Breast epithelium (tissue), 4 donors: ENCODE measurements around the gene KLF15. TPM values are rescaled to one million over a fixed set of nuclear protein-coding genes. Genes with fewer than 3 reads are reported as not detected.

Source experiments
- DNase-seq, 2 donors: peaks; one replicate each; pipeline ENCODE4 v3.0.0-alpha.2; 2019; ENCODE audit warnings: low spot score in 2 of 2
- H3K27ac ChIP-seq, 2 donors: fragments of 200-600 bp; sonication (generic) in 1 of 2; one replicate each; pipeline ENCODE4 v1.5.1; 2016 to 2019; ENCODE audit warnings: mild to moderate bottlenecking in 1 of 2
- H3K27me3 ChIP-seq, 2 donors: fragments of 200-600 bp; sonication (generic) in 1 of 2; one replicate each; pipeline versions ENCODE4 v1.5.1 to v1.6.0; 2017 to 2019; ENCODE audit warnings: control low read depth in 1 of 2, mild to moderate bottlenecking in 1 of 2
- H3K36me3 ChIP-seq: fragments of 200-600 bp; one replicate; pipeline ENCODE4 v1.5.1; 2019
- H3K4me1 ChIP-seq, 2 donors: fragments of 200-600 bp; sonication (generic); one replicate each; pipeline ENCODE4 v1.5.1; 2016 to 2019; ENCODE audit warnings: control low read depth in 1 of 2
- H3K4me3 ChIP-seq, 3 donors: fragments of 200-600 bp; sonication (generic); 1 replicate in 2 of 3; 2 replicates in 1 of 3; pipeline ENCODE4 v1.5.1; 2016 to 2019; ENCODE audit warnings: mild to moderate bottlenecking in 3 of 3, moderate library complexity in 2 of 3
- H3K9me3 ChIP-seq, 2 donors: fragments of 200-600 bp; sonication (generic) in 1 of 2; one replicate each; pipeline ENCODE4 v1.5.1; 2016 to 2019; ENCODE audit warnings: control low read depth in 1 of 2
- POLR2A ChIP-seq: fragments of 450-650 bp; IDR thresholded peaks from one replicate; pipeline ENCODE4 v1.6.1; 2016; ENCODE audit warnings: antibody characterized with exemption, mild to moderate bottlenecking, moderate library complexity
- POLR2AphosphoS5 ChIP-seq, 3 donors: sonication (generic); formaldehyde crosslinking; IDR thresholded peaks; one replicate each; pipeline ENCODE4 v1.6.1; 2017; ENCODE audit warnings: antibody characterized with exemption in 3 of 3
- intact Hi-C: fragments of 100-400 bp; cut with DNase I; formaldehyde crosslinking; loops from one replicate; pipeline ENCODE4 v1.15.1; 2023; ENCODE audit warnings: low total_unique reads
- total RNA-seq, 3 donors: library from RNA; depleted of rRNA; stranded (reverse); fragments of >200 nt; gene quantifications; one replicate each; pipeline ENCODE4 v1.1.0, GENCODE V29; 2016
- TF ChIP-seq, protein P1 (sequence below), 3 donors: fragments of 450-650 bp; IDR thresholded peaks; one replicate each; pipeline ENCODE4 v1.5.1; 2016 to 2017; ENCODE audit warnings: antibody characterized with exemption in 3 of 3, mild to moderate bottlenecking in 3 of 3, moderate library complexity in 3 of 3

Gene KLF15
- total RNA-seq, 3 donors from 2014 or later: 36.3 to 129 (median 44.2) TPM

DNA sequence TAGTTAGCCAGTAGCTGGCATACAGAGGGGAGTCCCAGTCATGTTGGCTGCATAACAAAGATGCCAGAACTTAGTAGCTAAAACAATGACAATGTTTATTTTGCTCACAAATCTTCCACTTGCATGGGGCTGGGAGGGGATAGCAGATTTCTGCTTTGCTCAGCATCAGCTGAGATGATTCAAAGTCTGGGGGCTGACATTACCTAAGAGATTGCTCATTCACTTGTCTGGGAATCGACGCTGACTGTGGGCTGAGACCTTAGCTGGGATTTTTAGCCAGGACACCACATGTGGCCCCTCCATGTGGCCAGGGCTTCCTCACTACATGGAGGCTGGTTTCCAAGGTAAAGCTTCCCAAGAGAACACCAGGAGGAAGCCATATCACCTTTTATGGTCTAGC is 24.8 kb upstream of the KLF15 start:
- H3K36me3 ChIP-seq: no peaks in the 10 kb centered on the region
- no peaks in the 10 kb centered on the region for H3K9me3 ChIP-seq
- no peak for DNase-seq
- H3K27ac ChIP-seq: no peak overlapping the region
- no peak overlapping the region for H3K4me3 ChIP-seq
- TF ChIP-seq POLR2A: no peak
- TF ChIP-seq, protein P1, sequence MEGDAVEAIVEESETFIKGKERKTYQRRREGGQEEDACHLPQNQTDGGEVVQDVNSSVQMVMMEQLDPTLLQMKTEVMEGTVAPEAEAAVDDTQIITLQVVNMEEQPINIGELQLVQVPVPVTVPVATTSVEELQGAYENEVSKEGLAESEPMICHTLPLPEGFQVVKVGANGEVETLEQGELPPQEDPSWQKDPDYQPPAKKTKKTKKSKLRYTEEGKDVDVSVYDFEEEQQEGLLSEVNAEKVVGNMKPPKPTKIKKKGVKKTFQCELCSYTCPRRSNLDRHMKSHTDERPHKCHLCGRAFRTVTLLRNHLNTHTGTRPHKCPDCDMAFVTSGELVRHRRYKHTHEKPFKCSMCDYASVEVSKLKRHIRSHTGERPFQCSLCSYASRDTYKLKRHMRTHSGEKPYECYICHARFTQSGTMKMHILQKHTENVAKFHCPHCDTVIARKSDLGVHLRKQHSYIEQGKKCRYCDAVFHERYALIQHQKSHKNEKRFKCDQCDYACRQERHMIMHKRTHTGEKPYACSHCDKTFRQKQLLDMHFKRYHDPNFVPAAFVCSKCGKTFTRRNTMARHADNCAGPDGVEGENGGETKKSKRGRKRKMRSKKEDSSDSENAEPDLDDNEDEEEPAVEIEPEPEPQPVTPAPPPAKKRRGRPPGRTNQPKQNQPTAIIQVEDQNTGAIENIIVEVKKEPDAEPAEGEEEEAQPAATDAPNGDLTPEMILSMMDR (IDR thresholded peaks at IDR 0.05): no peak
- TF ChIP-seq POLR2AphosphoS5 (IDR thresholded peaks at IDR 0.05): no peak
- H3K4me1 ChIP-seq: no peaks in the 10 kb centered on the region
- no peaks in the 10 kb centered on the region for H3K27me3 ChIP-seq
- intact Hi-C loops: no loop called here

DNA sequence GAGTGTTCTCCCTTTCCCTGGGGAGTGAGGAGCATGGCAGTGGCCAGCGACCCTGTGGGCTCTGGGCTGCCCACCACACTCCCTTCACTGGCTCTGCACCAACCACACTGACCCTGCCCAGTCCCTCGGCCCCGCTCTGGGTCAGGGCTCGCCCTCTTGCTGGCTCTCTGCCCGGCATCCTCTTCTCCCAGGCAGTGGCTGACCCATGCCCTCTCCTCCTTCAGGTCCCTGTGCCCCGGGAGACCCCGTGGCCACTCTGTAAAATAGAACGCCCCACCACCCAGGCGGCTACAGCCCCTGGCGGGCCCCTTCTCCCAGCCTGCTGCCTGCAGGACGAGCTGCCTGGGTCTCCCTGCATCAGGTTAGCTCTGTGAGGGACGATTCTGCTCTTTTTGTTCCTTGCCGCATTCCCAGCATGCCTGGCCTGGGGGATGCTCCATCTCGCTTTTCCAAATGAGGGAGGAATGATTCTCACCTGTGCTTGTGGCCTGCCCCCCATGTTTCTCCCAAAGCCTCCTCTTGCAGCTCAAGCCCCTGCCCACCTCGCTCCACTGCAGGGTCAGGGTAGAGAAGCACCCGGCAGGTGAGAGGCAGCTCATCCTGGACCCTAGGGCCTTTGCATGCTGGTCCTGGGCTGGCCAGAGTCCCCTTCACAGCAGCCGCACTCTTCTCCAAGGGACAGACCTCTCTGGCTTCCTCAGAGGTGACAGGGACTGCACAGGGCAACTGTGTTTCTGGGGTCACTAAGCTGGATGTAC is 23.0 kb upstream of the KLF15 start:
- no peaks in the 10 kb centered on the region for H3K27me3 ChIP-seq
- no peak for DNase-seq
- intact Hi-C loops: no loop called here
- no peak overlapping the region for H3K4me3 ChIP-seq
- H3K36me3 ChIP-seq: no peaks in the 10 kb centered on the region
- H3K27ac ChIP-seq: no peak overlapping the region
- H3K4me1 ChIP-seq: no peaks in the 10 kb centered on the region
- TF ChIP-seq, protein P1 (IDR thresholded peaks at IDR 0.05): no peak
- TF ChIP-seq POLR2A: no peak
- TF ChIP-seq POLR2AphosphoS5 (IDR thresholded peaks at IDR 0.05): no peak
- H3K9me3 ChIP-seq: no peaks in the 10 kb centered on the region

DNA sequence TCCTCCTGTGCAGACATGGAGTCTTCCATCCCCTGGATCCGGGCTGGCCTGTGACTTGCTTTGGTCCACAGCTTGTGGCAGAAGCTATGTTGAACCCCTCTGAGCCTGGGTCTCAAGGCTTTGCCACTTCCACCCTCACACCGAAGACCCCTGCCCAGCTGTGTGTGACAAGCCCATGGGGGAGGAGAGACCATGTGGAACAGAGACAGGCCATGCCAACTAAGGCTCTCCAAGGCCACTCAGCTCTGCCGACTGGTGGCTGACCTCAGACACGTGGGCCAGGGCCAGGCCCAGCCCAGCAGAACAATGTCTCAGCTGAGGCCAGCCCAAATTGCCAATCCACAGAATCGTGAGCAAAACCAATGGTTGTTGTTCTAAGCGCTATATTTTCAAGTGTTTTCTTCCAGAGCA is 21.1 kb upstream of the KLF15 start:
- TF ChIP-seq, protein P1 (IDR thresholded peaks at IDR 0.05): no peak
- TF ChIP-seq POLR2A (no peak), POLR2AphosphoS5 (IDR thresholded peaks at IDR 0.05) (no peak)
- no peak for DNase-seq
- H3K4me1 ChIP-seq: no peaks in the 10 kb centered on the region
- no peaks in the 10 kb centered on the region for H3K36me3 ChIP-seq
- H3K27me3 ChIP-seq: no peaks in the 10 kb centered on the region
- H3K27ac ChIP-seq: no peak overlapping the region
- H3K9me3 ChIP-seq: no peaks in the 10 kb centered on the region
- intact Hi-C loops: no loop called here
- H3K4me3 ChIP-seq: no peak overlapping the region

DNA sequence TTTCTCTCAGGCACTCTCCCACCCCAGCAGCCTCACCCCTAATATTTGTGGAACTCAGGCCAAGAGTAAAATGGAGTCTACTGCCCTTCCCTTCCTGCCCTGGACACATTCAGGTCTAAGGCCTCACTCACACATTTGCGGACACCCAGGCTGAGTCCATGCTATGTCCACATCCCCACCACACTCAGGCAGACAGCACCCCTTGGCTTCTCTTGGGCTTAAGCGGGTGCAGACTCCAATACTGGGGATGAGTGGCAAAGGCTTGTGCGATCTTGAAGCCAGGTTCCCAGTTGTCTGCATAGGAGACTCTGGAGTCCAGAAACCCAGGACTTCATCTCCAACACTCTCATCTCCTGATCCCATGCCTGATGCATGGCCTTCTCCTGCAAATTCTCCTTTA is 20.0 kb upstream of the KLF15 start:
- TF ChIP-seq, protein P1 (IDR thresholded peaks at IDR 0.05): no peak
- no peak for TF ChIP-seq POLR2A
- no peak for TF ChIP-seq POLR2AphosphoS5 (IDR thresholded peaks at IDR 0.05)
- no peaks in the 10 kb centered on the region for H3K36me3 ChIP-seq
- DNase-seq: no peak
- no peaks in the 10 kb centered on the region for H3K9me3 ChIP-seq
- intact Hi-C loops: no loop called here
- H3K4me1 ChIP-seq: no peaks in the 10 kb centered on the region
- H3K27ac ChIP-seq: no peak overlapping the region
- H3K4me3 ChIP-seq: no peak overlapping the region
- H3K27me3 ChIP-seq: no peaks in the 10 kb centered on the region

DNA sequence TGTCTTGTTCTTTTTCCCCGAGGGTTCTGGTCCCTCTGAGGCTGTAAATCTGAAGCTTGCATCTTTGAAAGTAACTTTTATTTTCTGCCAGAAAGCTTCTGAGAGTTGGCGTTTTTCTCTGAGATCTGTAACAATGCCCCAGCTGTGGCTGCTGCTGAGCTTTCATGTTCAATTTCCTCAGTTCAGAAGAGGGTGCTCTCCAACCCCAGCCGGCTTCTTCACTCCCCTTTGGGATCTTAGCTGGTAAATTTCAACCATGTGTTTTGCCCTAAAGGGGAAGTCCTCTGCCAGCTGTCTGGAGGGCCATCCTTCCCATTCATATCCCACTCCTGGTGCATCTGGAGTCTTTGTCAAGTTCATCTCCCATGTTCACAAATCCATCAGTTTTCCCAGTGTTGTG is 19.2 kb upstream of the KLF15 start:
- intact Hi-C loops: no loop called here
- no peak for DNase-seq
- TF ChIP-seq POLR2AphosphoS5 (IDR thresholded peaks at IDR 0.05) (no peak), POLR2A (no peak)
- TF ChIP-seq, protein P1 (IDR thresholded peaks at IDR 0.05): no peak

More for the DNA sequence above, 19.2 kb upstream of the KLF15 start:
- Histone ChIP-seq H3K4me3 (no peak overlapping the region), H3K27ac (peak overlapping the region in 1 of 2 donors; percentile 43), H3K36me3 (no peaks in the 10 kb centered on the region), H3K27me3 (no peaks in the 10 kb centered on the region), H3K9me3 (no peaks in the 10 kb centered on the region), H3K4me1 (no peaks in the 10 kb centered on the region)
